Activated CD4-positive, alpha-beta memory T cell treated with anti-CD3 and anti-CD28 coated beads for 36 hours (primary cell): ENCODE data around the gene SLC38A5. TPM values are rescaled to one million over a fixed set of nuclear protein-coding genes. Genes with fewer than 3 reads are reported as not detected.
"Not testable (repeated sequence)": the region's sequence is repeated elsewhere in the genome, so short reads cannot be mapped to it uniquely, and the experiment has no call there.

Experiments used
- CTCF ChIA-PET: fragments of 350-600 bp; sonication (Branson Sonifier 250); formaldehyde crosslinking; loops from one replicate; lab custom pipeline; 2021; ENCODE audit warnings: antibody characterized with exemption, inconsistent platforms; lab: Charles Lee
- POLR2A ChIA-PET: fragments of 350-600 bp; sonication (Branson Sonifier 250); formaldehyde crosslinking; loops from one replicate; lab custom pipeline; 2021; ENCODE audit warnings: antibody characterized with exemption; lab: Charles Lee
- DNase-seq: peaks from one replicate; pipeline ENCODE4 v3.0.0-alpha.2; 2020
- H3K27ac Mint-ChIP-seq: one replicate; pipeline ENCODE4 v1.8.0; 2021; ENCODE audit warnings: mixed read lengths
- H3K27me3 Mint-ChIP-seq: one replicate; pipeline ENCODE4 v1.8.0; 2021; ENCODE audit warnings: mixed read lengths
- H3K36me3 Mint-ChIP-seq: one replicate; pipeline ENCODE4 v1.8.0; 2021; ENCODE audit warnings: mixed read lengths
- H3K4me1 Mint-ChIP-seq: one replicate; pipeline ENCODE4 v1.8.0; 2021; ENCODE audit warnings: low read depth, mixed read lengths
- H3K4me3 Mint-ChIP-seq: one replicate; pipeline ENCODE4 v1.8.0; 2021; ENCODE audit warnings: mild to moderate bottlenecking, mixed read lengths
- H3K9me3 Mint-ChIP-seq: one replicate; pipeline ENCODE4 v1.8.0; 2021; ENCODE audit warnings: mixed read lengths
- intact Hi-C: fragments of 100-400 bp; cut with micrococcal nuclease; formaldehyde crosslinking; loops from one replicate; pipeline ENCODE4 v1.15.1; 2023
- total RNA-seq, 2 experiments: library from RNA; stranded (reverse); gene quantifications; one replicate each; pipeline ENCODE4 v1.2.3, GENCODE V29; 2021

The SLC38A5 gene
- total RNA-seq, 2 experiments from 2014 or later: 70.7 to 73.0 TPM

DNA sequence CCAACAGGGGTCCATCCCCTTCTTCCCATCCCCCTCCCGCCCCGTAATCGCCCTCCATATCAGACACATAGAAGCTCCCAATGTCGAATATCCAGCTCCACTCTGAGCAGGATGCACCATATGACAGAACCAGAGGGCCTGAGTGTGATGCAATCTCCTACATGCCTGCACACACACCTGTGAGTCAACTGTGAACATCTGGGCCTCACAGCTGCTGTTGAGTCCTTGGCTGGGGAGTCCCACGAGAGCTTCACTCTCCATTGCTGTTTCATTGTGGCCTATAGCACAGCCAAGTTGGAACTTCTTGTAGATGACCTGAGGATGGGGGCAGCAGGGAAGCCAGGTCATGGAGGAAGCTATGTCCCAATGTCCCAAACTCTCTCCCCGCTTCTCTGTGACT lies 8.2 kb downstream of the SLC38A5 start:
- POLR2A ChIA-PET: no interaction called here
- Mint-ChIP-seq H3K27me3 (no peaks in the 10 kb centered on the region), H3K36me3 (peaks cover 56% of the 10 kb centered on the region), H3K27ac (no peak overlapping the region), H3K9me3 (no peaks in the 10 kb centered on the region), H3K4me1 (peaks cover 27% of the 10 kb centered on the region), H3K4me3 (no peak overlapping the region)
- DNase-seq: peak; percentile 44
- CTCF ChIA-PET: no interaction called here
- intact Hi-C loops: no loop called here

GRCh38 chrX:48460606-48461005 lies 9.5 kb downstream of the SLC38A5 start:
- no peaks in the 10 kb centered on the region for H3K9me3 Mint-ChIP-seq
- DNase-seq: no peak
- H3K36me3 Mint-ChIP-seq: peaks cover 50% of the 10 kb centered on the region
- no peaks in the 10 kb centered on the region for H3K27me3 Mint-ChIP-seq
- no peak overlapping the region for H3K27ac Mint-ChIP-seq
- peaks cover 16% of the 10 kb centered on the region for H3K4me1 Mint-ChIP-seq
- POLR2A ChIA-PET: no interaction called here
- H3K4me3 Mint-ChIP-seq: no peak overlapping the region
- CTCF ChIA-PET: no interaction called here
- intact Hi-C loops: no loop called here

DNA sequence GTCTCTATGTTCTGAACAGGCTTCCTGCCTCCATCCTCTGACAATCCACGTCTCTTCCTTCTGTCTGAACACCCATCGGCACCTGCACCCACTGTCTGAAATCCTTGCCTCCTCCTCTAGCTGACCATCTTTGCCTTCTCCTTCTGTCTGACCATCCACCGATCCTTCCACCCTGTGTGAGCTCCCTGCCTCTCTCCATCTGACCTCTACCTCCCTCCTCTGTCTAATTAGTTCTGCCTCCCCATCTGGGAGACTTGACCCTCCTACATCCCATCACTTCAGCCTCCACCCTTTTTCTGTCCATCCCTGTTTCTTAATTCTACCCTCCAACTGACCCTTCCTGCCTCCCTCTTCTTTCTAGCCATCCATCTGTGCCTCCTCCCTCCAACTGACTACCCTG lies 10.0 kb downstream of the SLC38A5 start:
- H3K27ac Mint-ChIP-seq: peak overlapping the region; percentile 40
- H3K9me3 Mint-ChIP-seq: no peaks in the 10 kb centered on the region
- no peak for DNase-seq
- peaks cover 11% of the 10 kb centered on the region for H3K4me1 Mint-ChIP-seq
- intact Hi-C loops: no loop called here
- H3K27me3 Mint-ChIP-seq: no peaks in the 10 kb centered on the region
- ChIA-PET POLR2A (no interaction called here), CTCF (no interaction called here)
- H3K36me3 Mint-ChIP-seq: peaks cover 45% of the 10 kb centered on the region
- no peak overlapping the region for H3K4me3 Mint-ChIP-seq

GRCh38 chrX:48459483-48459882 lies 10.6 kb downstream of the SLC38A5 start:
- peaks cover 10% of the 10 kb centered on the region for H3K4me1 Mint-ChIP-seq
- peaks cover 44% of the 10 kb centered on the region for H3K36me3 Mint-ChIP-seq
- CTCF ChIA-PET: no interaction called here
- POLR2A ChIA-PET: no interaction called here
- H3K27me3 Mint-ChIP-seq: no peaks in the 10 kb centered on the region
- no peak overlapping the region for H3K4me3 Mint-ChIP-seq
- no peak for DNase-seq
- intact Hi-C loops: no loop called here
- H3K9me3 Mint-ChIP-seq: no peaks in the 10 kb centered on the region
- H3K27ac Mint-ChIP-seq: no peak overlapping the region

GRCh38 chrX:48458711-48459110 lies 11.3 kb downstream of the SLC38A5 start:
- H3K9me3 Mint-ChIP-seq: no peaks in the 10 kb centered on the region
- no peaks in the 10 kb centered on the region for H3K27me3 Mint-ChIP-seq
- H3K36me3 Mint-ChIP-seq: peaks cover 39% of the 10 kb centered on the region
- no peak overlapping the region for H3K4me3 Mint-ChIP-seq
- CTCF ChIA-PET: no interaction called here
- POLR2A ChIA-PET: no interaction called here
- DNase-seq: no peak
- peaks cover 4% of the 10 kb centered on the region for H3K4me1 Mint-ChIP-seq
- H3K27ac Mint-ChIP-seq: no peak overlapping the region
- intact Hi-C loops: no loop called here

GRCh38 chrX:48456628-48457331 lies 13.3 kb downstream of the SLC38A5 start:
- H3K27me3 Mint-ChIP-seq: no peaks in the 10 kb centered on the region
- H3K27ac Mint-ChIP-seq: no peak overlapping the region
- DNase-seq: no peak
- no peak overlapping the region for H3K4me3 Mint-ChIP-seq
- intact Hi-C loops: no loop called here
- ChIA-PET POLR2A (interaction anchor here (0.5 to 0.7 kb wide), 2 partner anchors 122 to 233 kb away, joined by 3 read pairs; no protein-coding TSS in a partner anchor), CTCF (no interaction called here)
- H3K9me3 Mint-ChIP-seq: no peaks in the 10 kb centered on the region
- no peaks in the 10 kb centered on the region for H3K4me1 Mint-ChIP-seq
- peaks cover 29% of the 10 kb centered on the region for H3K36me3 Mint-ChIP-seq

DNA sequence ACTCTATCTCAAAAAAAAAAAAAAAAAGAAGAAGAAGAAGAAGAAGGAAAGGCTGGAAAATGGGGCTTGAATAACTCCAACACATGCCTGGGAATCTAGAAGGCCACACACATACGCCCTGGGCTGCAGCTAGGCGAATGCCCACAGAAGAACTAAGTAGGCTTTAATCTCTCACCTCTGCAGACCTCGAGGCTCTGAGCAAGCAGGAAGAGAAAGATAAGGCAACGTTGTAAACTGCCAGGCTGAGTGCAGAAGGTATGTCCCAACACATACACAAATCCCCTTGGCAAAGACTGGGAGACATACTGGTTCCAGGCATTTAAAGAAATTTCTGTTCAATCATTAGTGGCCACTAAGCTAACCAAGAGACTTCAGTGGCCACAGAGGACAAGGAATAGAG lies 18.4 kb downstream of the SLC38A5 start:
- Mint-ChIP-seq H3K36me3 (peaks cover 2% of the 10 kb centered on the region), H3K4me3 (no peak overlapping the region), H3K27ac (no peak overlapping the region), H3K9me3 (no peaks in the 10 kb centered on the region), H3K27me3 (no peaks in the 10 kb centered on the region), H3K4me1 (no peaks in the 10 kb centered on the region)
- no peak for DNase-seq
- intact Hi-C loops: no loop called here
- CTCF ChIA-PET: no interaction called here
- POLR2A ChIA-PET: no interaction called here

DNA sequence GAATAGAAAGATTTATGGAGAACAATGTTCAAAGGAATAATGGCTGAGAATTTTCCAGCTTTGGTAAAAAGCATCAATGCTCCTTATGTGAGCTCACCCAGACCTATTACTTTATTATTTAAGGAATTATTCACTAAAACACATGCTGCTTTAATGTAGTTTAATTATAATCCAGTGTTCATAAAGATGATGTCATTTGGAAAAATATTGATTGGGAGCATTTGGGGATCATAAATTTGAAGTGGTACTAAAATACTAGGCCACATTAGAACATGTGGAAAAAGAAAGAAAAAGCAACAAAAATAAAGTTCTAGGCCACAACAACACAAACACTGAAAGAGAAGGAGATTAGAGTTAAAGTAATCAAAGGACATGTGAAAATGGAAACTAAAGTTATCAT lies 20.0 kb downstream of the SLC38A5 start:
- Mint-ChIP-seq H3K9me3 (no peaks in the 10 kb centered on the region), H3K27ac (no peak overlapping the region), H3K27me3 (no peaks in the 10 kb centered on the region), H3K4me3 (no peak overlapping the region), H3K36me3 (no peaks in the 10 kb centered on the region), H3K4me1 (no peaks in the 10 kb centered on the region)
- POLR2A ChIA-PET: no interaction called here
- DNase-seq: no peak
- CTCF ChIA-PET: no interaction called here
- intact Hi-C loops: no loop called here

DNA sequence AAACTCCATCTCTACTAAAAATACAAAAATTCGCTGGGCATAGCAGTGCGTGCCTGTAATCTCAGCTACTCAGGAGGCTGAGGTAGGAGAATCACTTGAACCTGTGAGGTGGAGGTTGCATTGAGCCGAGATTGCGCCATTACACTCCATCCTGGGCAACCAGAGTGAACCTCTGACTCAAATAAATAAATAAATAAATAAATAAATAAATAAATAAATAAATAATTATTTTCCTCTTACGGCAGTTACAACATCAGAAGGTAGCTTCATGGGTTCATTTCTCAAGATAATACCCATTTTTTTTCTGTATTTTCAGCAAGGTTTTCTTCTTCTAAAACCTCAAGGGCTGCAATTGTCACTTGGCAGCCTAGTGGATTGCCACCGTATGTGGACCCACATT lies 22.9 kb downstream of the SLC38A5 start:
- H3K27ac Mint-ChIP-seq, CTCF ChIA-PET, intact Hi-C loops, DNase-seq, H3K4me3 Mint-ChIP-seq, H3K9me3 Mint-ChIP-seq, POLR2A ChIA-PET, H3K36me3 Mint-ChIP-seq, H3K27me3 Mint-ChIP-seq, H3K4me1 Mint-ChIP-seq: not testable (repeated sequence)

DNA sequence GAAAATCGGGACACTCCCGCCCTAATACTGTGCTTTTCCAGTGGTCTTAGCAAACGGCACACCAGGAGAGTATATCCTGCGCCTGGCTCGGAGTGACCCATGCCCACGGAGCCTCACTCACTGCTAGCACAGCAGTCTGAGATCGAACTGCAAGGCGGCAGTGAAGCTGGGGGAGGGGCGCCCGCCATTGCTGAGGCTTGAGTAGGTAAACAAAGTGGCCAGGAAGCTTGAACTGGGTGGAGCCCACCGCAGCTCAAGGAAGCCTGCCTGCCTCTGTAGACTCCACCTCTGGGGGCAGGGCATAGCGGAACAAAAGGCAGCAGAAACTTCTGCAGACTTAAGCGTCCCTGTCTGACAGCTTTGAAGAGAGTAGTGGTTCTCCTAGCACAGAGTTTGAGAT lies 36.3 kb downstream of the SLC38A5 start:
- DNase-seq: peak; percentile 29
- H3K4me1 Mint-ChIP-seq, H3K27me3 Mint-ChIP-seq, H3K4me3 Mint-ChIP-seq, H3K36me3 Mint-ChIP-seq, H3K27ac Mint-ChIP-seq, intact Hi-C loops, CTCF ChIA-PET, POLR2A ChIA-PET: not testable (repeated sequence)
- peaks cover 10% of the 10 kb centered on the region for H3K9me3 Mint-ChIP-seq

DNA sequence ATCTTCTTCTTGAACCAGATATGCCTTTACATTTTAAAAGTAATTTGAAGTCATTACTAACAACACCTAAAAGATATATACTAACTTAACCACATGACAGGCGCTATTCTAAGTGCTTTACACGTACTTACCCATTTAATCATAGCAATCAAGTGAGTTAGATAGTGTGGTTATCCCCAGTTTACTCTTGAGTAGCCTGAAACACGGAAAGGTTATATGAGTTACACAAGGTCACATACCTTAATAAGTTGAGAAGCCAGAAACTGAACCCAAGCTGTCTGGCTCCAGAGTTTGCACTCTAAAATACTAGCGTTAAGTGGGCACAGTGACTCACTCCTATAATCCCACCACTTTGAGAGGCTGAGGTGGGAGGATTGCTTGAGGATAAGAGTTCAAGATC lies 39.9 kb downstream of the SLC38A5 start:
- intact Hi-C loops, DNase-seq, H3K4me3 Mint-ChIP-seq, POLR2A ChIA-PET, H3K27me3 Mint-ChIP-seq, H3K27ac Mint-ChIP-seq, H3K36me3 Mint-ChIP-seq, CTCF ChIA-PET, H3K9me3 Mint-ChIP-seq: not testable (repeated sequence)
- H3K4me1 Mint-ChIP-seq: peaks cover 13% of the 10 kb centered on the region

DNA sequence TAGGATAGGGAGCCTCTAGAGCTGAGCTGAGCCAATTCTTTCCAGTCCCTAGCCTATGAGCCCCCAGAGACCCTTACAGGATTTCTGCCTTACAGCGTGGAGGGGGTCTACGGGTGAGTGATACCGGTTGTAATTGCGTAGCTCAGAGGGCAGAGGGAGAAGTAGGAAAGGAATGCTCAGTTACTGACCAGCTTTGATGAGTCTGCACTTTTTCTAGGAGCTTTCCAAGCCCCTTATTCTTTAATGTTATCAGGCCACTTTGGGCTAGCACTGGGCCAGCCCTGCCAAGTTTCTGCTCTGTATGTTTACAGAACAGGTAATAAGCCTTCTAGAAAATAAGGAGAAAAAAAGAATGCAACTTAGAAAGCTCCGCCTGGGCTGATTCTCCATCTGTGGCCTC lies 40.5 kb downstream of the SLC38A5 start:
- POLR2A ChIA-PET, H3K4me3 Mint-ChIP-seq, H3K27me3 Mint-ChIP-seq, H3K36me3 Mint-ChIP-seq, DNase-seq, H3K9me3 Mint-ChIP-seq, H3K27ac Mint-ChIP-seq, CTCF ChIA-PET, intact Hi-C loops: not testable (repeated sequence)
- H3K4me1 Mint-ChIP-seq: peaks cover 13% of the 10 kb centered on the region

DNA sequence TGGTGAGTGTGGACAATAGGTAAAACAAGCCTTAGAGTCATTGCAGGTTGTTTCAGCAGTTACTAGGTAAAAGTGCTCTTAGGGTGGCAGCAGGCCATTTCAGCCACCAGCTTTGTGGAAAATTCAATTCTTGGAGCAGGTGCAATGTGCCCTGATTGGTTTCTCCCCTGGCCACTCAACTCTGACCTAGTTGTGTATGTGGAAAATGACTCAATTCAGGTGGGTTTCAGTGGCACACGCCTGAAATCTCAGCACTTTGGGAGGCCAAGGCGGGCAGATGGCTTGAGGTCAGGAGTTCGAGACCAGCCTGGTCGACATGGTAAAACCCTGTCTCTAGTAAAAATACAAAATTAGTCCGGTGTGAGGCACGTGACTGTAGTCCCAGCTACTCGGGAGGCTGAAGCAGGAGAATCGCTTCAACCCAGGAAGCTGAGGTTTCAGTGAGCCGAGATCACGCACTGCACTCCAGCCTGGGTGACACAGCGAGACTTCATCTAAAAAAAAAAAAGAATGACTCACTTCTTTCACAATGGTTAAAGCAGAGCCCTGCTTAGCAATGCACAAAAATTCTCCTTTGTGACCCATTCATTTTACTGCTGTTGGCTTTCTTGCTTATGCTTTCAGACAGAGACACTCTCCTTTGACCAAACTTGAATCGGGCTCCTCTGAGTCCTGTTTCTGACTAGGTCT lies 42.9 kb downstream of the SLC38A5 start:
- H3K27ac Mint-ChIP-seq, H3K4me1 Mint-ChIP-seq, CTCF ChIA-PET, intact Hi-C loops, H3K4me3 Mint-ChIP-seq, DNase-seq, H3K36me3 Mint-ChIP-seq, H3K9me3 Mint-ChIP-seq, H3K27me3 Mint-ChIP-seq, POLR2A ChIA-PET: not testable (repeated sequence)
